GM19043 (cell line): Measurements from ENCODE around the gene G0S2.

Experiments used
- ATAC-seq: cut with Tn5 transposase; IDR thresholded peaks from one replicate; pipeline ENCODE4 v1.9.1; 2021; ENCODE audit warnings: low read depth; ENCODE audit not compliant: unreplicated experiment

G0S2 gene

DNA sequence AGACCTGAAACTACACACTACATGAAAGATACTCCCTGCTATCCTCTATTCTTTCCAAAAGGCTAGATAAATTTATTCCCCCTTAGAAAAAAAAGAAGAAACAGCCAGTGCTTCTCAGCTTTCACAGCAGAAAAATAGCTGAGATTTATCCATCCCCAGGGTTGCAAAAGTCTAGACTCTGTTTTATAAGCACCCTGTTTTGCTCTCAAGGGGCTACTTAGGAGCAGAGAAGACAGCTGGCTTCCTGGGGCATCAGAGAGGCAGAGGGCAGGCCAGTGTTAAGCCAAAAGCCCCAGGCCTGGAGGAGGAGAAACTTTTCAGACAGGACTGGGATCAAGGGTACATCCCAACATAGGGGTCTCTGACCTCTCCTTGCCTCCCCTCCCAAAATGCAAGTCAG lies 26.9 kb upstream of the G0S2 start:
- no peak for ATAC-seq

DNA sequence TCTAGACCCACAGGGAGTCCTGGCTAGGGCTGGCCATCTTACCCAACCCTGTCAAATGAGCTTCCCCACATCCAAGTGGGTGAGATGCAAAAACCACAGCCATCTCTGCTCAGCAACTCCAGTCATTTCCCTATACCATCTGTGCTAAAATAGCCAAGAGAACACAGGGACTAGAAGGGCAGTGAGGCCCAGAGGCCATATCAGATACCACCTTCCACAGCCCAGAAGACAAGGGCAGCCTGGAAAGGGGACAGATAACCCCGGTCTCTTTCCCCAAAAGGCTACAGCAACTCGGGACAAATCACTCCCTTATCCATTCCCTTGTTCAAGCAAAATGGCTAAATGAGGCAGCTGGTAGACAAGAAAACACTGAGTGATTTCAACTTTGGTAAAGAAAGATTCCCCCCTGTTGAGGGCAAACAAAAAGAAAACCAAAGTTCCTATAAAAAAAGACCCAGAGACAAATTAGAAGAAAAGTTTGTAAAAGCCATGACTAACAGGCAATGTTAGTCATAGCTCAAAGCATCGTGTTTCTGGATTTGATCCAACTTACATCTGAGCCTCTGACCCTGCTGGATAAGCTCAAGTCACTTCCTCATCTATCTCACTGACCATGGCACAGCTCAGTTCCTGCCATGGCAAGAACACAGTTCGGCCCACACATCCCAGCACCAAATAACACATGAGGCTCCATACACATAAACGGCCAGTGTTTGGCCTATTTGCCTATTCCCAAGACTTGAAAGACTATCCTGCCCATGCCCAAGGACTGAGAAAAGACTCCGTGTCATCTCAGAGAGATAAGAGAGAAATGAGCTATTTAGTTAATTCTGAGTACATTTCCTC lies 26.1 kb upstream of the G0S2 start:
- no peak for ATAC-seq

DNA sequence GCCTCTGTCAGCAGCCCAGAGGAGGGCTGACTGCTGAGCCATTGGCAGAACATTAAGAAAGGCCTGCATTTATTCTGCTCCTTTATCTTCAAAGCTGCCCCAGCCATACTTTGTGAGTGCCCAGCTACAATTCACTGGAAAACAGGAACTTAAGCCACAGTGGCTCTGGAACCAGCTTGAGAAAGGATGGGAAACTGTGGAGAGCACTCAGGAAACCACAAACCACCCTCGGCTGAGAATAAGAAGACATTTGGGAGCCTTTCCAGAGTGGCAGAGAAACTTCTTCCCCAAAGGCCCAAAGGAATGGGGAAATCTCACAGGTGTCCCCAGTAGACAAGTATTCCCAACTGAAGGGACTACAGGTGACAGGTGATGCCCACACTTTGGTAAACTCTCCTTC lies 24.8 kb upstream of the G0S2 start:
- ATAC-seq: no peak

DNA sequence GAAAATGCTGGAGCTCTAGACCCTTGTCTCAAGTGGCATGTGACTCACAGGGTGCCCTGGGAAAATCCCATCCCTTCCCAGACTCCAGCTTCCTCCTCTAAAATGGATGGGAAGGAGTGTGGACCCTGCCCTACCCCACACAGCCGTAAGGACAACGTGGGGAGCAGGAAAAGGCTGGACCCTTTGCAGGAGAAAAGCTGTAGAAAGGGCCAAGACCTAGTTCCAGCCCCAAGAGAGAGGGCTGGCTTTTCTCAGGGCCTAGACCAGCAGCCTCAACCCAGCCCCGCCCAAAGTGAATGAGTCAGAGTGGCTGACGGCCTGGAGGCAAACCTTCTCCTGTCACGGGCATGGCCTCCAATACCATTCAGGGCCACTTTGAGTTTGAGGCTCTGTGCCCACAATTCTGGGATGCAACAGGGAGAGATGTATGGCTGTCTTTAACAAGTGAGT lies 24.0 kb upstream of the G0S2 start:
- peak; percentile 65 for ATAC-seq

DNA sequence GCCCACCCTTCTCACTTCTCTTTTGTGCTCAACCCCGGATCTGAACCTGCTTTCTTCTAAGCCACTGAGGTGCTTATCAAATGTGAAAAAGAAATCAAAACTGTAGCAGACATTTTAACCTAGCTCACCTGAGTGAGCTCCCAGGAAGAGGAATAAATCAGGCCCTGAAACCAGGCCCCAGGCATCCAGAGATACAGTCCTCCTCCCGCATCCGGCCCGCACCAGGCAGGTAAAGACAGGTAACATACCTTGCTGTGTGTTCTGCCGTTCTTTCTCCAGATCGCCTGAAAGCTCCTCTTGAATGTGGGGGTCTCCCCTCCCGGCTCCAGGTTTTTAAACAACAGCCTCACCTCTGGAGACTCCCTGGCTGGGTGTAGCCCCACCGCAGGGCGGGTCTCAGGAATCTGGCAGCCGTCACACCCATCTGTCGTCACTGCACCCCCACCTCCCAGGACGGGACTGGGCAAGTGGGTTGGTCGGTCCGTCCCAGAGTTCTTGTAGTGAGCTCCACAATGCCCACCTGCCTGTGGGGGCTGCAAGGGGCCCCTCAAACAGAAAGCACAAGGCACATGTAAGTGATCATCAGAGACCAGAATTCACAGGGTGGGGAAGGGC lies 23.0 kb upstream of the G0S2 start, which contains the start of gene LAMB3:
TSS of gene LAMB3 (minus strand) at position 305 of the 615 bp plus-strand sequence. CDS start 1,481 bp downstream, outside the sequence.
- ATAC-seq: no peak

DNA sequence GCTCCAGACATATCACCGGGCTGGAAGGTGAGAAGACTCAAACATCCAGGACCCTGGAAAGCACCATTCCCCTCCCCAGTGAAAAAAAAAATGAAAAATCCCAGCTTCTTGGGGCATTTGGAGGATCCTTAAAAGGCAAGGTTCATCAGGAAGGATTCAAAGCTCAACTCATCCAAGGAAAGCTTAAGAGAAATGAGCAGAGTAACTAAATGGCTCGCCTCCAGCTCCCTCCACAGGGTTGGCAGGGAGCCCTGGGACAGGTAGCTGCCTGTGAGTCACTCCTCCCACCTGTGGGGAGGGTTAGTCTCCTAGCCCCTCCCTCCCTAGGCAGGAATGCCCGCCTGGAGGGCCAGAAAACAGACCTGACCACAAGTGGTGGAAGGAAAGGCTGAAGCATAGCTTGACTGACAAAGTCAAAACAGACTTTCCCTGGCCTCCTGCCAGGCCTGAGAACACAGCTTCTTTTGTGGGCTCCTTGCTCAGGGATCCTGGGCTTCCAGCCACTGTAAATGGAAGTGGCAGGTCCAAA lies 22.3 kb upstream of the G0S2 start:
- no peak for ATAC-seq

DNA sequence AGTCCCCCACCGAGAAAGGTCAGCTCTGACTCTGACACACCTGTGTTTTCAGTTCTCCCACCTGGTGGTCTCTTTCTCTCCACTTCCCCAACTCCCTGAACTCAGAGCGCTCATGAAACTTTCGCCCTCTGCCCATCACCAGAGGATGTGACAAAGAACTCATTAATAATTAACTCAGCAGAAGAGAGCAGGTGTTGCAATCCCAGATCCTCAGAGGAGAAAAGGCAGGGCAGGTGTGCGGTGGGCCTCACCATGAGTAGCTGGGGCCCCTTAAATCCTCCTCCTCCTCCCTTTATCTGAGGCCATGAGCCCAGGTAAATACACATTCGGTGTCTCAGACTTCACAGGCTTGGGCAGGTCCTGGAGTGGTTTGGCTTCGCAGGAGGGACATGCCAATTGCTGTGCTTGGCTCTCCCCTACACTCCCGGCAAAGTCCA lies 21.3 kb upstream of the G0S2 start:
- ATAC-seq: peak; percentile 45

DNA sequence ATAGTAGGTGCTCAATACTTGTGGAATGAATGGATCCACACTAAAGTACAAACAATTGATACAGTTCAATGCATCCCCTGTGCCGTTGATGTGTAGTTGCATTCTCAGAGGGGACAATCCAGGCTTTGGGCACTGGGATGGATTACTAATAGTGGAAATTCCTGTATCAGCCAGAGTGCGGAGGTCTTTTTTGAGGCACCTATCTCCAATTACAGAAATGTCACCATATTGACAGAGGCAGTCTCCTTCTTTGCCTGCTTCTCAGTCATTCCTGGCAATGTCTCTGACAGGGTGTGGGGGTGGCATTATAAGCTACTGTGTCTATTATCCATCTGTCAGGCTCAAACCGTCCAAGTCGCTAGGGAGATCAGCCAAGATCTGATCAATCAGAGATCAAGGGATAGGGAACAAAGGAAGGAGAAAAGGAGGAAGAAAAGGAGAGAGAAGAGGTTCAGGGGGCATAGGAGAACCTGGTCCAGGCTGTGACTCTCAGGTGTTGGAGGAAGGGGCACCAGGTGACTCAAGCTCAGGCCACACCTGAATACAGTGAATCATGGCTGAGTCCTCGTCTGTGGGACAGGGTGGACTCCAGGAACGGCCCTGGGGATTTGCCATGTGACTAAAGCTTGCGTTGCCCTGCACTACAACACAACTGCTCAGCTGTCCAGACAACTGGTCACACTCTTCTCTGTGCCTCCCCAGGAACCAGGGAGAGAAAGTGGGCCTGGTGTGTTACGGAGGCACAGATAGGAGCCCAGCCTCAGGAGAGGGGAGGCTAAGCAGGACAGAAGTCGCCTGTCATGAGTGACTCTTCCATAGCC lies 19.6 kb upstream of the G0S2 start:
- ATAC-seq: no peak

DNA sequence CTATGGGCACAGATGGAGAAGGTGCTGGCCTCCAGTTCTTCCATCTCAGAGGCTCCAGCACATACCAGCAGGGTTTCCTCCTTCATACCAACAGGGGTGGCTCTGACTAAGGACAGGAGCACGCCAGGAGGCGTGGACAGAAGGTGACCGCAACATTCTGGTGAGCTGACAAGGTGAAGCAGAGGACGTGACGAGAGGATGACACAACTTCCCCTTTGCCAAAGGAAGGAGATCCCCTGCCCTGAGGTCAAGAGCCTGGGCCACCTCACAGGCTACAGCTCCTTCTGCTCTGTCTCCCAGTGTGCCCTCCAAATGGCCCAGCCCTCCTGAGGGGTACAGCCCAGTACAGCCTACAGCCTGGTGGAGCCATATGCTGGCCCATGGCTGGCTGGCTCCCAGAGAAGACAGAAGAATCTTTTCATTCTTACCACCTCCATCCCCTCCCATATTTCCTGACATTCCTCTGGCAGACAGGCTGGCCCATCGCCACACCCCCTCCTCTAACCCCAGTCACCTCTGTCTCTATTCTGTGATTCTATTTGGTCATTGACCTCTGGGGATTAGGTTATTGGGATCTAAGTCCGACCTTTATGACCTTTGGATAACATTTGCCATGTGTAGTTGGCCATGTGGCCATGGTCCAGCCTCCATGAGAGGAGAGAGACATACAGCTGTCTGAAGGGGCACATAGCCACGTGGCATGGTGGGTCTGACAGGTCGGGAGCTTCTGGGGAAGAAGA lies 17.9 kb upstream of the G0S2 start:
- no peak for ATAC-seq

DNA sequence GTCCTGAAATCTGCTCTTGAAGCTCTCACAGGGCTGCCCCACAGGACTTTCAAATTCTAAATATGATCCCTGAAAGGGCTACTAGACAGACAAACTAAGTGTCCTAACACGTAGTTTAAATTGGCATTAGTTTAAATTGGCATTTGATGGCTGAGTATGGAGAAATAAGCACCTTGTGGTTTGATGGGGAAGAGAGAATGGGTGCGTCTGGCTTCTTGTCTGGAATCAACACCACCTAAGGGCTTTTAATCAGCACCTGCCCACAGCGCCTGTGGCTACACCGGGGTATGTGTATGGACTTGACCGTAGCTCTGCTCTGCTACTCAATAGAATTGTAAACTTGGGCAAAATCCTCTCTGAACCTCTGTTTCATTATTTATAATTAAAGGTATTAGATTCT lies 17.3 kb upstream of the G0S2 start:
- ATAC-seq: no peak

DNA sequence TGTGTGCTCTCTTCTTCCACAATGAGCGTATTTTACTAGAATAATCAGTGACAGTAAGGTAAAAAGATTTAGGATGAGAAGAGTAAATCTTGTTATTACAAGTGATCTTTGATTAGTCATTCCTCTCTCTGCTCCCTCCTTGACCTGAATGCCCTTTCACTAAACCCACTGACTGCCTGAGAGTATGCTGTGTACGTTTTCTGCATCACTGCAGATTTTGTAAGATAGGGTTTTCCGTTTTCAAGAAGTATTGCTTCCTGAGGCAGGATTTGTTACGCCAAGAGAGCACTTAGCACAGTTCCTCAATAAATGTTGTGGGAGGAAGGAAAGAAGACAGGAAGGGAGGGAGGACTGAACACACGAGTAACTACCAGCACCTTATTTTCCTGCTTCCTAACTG lies 15.3 kb upstream of the G0S2 start:
- ATAC-seq: peak; percentile 82

DNA sequence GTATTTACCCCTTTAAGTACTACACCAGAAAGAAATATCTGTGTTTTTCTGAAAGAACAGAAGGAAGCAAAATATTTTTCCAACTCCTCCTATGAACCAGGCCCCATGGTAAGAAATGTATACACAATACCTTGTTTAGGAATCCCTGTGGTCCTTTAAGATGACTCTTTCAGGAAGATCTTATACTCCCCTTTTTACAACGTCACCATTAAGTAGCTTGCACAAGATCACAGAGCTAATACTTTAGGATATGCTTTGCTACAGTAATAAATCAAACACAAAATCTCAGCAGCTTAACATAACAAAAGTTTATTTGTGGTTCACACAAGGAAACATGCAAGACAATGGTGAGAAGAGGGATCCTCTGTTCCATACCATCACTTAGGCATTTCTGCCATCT lies 14.1 kb upstream of the G0S2 start:
- no peak for ATAC-seq

DNA sequence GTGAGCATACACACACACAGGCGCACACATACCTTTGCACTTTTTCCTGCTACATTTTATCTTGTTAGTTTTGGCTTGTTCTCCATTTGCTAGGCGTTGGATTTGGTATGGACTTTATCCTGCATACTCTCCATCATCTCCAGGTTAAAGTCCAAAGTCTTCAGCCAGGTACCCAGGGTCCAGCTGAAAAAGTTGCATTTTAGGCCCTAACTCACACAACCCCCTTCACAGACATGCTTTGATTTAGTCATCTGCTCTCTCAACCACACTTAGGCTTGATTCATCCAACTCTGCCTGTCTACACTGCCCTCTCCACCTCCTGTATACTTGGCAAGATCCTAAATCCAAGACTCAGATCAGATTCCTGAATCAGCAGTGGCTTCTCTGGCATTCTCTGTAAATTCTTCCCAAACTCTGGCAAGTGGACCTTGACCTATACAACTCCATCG lies 12.3 kb upstream of the G0S2 start:
- no peak for ATAC-seq

DNA sequence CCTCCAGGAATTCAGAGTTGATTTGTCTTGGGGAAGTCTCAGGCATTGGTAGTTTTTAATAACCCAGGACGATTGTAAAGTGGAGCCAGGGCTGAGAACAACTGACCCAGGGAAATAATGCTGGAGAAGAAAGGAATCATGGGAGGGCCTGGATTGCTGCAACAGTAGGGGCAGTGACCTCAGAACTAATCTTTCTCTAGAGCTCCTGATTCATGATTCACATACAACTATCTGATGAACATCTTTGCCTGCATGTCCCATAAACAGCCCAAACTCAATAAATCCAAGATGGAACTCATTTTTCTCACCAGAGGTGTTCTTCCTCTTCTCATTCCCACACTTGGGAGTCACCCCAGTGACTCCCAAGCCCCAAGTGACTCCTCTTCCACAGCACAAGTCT lies 8.1 kb upstream of the G0S2 start:
- ATAC-seq: no peak

DNA sequence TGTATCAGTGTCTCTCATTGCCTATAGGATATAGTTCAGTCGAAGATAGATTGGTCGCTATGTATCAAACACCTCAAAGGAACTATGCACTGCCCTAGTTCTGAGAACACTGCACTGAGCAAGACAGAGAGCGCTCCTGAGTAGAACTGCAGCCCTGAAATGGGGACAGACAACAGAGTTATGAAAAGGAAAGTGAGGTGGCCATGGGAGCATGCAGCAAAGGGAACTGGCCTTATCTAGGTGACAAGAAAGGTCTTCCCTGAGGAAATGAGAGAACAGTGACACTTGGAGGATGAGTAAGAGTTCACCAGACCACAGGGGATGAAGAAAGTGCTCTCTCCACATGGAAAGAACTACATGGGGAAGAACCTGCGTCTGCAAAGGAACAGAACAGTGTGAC lies 7.5 kb upstream of the G0S2 start:
- ATAC-seq: no peak

DNA sequence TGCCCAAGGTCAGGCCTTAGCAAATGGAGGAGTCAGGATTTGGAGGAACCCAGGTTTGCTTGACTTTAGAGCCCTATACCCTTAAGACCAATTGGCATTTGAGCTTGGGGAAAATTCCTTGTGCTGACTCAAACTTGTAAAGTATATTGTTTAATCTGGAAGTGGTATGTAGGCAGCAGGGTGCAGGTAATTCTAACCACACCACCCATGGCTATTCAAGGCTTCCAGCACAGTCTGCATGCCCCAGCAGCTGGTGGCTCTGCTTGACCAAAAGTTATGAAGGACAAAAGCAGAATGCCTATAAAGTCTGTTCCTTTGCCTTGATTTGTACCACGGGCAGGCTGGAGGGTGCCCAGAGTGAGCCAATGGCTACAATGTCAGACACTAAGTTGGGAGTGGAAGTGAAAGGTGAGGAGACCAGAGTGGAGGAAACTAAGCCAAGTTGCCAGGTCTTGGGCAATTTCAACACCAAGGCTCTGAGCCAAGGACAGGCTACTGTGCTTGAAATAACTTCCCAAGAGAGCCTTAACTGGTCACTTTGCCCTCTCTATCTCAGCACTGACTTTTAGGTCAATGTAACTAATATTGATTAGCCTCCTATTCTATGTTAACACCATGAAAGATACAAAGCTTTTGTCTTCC lies 4.7 kb upstream of the G0S2 start:
- no peak for ATAC-seq

DNA sequence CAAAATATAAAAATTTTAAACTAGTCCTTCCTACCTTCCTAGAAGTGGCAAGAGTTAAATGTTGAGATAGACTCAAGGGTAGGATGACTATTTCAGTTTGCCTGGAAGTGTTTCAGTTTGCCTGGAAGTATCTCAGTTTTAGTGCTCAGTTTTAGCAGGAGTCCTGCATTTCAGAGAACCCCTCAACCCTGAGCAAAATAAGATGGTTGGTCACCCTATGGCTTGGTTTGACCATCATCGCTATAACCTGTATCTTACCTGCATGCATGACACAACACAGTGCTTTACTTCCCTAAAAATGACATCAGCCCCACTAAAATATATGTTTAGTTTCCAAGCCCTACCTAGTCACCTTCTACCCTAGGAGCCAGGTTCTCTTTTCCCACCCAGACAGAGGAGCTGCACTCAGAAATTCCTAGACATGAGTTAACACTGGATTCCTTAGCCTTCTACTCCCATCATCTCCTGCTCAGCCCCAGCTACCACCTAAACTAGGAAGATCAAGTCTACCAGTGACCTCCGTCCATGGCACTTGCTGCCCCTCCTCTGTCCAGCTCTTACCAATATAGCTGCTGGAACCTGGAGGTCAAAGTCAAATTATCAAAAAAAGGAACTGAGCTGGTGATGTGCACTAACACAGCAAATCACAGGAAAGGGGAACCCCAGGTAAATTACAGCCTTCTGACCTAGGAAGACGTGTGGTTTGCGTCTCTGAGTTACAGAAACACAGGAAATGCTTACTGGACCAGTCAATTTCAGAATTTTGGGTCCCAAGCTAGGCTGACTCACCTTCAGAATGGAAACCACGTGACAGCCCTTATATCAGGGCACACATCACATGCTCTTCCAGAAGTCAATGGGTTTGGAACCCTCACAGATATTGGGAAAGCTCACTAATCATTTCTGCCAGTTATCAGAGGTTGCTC lies 2.2 kb upstream of the G0S2 start:
- ATAC-seq: peak; percentile 86

DNA sequence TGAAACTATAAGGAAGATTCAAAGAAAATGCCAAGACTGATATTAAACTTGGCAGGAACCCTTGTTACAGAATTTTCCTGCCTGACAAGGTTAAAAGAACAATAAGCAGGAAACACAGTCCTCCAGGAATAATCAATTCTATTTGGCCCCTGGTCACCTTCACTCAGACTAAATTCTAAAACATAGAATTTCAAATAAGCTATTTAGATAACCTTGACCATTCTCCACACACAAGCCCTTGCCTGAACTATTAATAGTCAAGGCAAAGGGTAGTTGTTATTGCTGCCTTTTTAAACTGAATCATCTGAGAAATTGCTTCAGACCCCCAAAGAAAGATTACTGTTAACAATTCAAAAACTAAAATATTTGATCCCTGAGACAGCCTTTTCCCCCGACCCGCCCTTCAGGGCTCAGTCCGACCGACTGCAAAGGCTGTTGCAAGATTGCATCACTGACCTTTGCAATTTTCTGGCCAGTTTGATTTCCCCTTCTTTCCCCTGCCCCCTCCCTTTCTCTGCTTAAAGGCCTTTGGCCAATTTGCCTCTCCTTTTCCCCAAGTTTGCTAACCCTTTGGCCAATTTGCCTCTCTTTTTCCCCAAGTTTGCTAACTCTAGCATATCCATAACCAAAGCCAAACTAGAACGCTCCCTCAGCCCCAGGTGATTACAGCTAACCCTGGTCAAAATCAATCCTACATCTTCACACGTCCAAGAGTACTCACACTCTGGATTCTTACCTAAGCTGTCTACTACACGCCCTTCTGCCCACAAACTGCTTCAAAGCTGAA lies 1.4 kb upstream of the G0S2 start:
- no peak for ATAC-seq
